ENCODE results near the gene SMTNL2. TPM values are rescaled to one million over a fixed set of nuclear protein-coding genes. Genes with fewer than 3 reads are reported as not detected.

The SMTNL2 gene
- total RNA-seq, 1 donor from 2014 or later, result 22.0 TPM

DNA sequence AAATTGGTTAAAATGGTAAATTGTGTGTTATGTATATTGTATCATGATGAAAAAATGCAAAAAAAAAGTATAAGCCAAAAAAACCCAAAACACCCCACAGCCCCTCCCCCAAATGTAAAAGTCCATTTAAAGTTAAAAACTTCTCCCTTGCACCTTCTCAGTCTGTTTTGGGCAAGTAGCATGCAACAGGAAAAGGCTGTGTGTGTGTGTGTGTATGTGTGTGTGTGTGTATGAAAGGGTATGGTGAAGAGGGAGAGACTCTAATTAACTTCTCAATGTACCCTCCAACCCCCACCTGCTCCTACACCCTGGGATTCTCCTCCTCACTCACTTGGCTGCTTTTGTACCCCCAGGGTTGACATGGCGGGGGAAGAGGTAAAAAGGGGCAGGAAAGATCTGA is 14.7 kb upstream of the SMTNL2 start:
- TF ChIP-seq, protein P1, sequence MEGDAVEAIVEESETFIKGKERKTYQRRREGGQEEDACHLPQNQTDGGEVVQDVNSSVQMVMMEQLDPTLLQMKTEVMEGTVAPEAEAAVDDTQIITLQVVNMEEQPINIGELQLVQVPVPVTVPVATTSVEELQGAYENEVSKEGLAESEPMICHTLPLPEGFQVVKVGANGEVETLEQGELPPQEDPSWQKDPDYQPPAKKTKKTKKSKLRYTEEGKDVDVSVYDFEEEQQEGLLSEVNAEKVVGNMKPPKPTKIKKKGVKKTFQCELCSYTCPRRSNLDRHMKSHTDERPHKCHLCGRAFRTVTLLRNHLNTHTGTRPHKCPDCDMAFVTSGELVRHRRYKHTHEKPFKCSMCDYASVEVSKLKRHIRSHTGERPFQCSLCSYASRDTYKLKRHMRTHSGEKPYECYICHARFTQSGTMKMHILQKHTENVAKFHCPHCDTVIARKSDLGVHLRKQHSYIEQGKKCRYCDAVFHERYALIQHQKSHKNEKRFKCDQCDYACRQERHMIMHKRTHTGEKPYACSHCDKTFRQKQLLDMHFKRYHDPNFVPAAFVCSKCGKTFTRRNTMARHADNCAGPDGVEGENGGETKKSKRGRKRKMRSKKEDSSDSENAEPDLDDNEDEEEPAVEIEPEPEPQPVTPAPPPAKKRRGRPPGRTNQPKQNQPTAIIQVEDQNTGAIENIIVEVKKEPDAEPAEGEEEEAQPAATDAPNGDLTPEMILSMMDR (IDR thresholded peaks at IDR 0.05; ENCODE audit: partially characterized antibody, unreplicated experiment), result no peak
- DNase-seq, result no peak
- Mint-ChIP-seq H3K27ac (ENCODE audit: unreplicated experiment) (no peak overlapping the region), H3K9me3 (ENCODE audit: unreplicated experiment) (no peaks in the 10 kb centered on the region), H3K4me3 (ENCODE audit: unreplicated experiment) (no peak overlapping the region), H3K27me3 (ENCODE audit: unreplicated experiment) (peaks cover 7% of the 10 kb centered on the region), H3K4me1 (ENCODE audit: low read depth, unreplicated experiment) (peaks cover 4% of the 10 kb centered on the region), H3K36me3 (ENCODE audit: unreplicated experiment) (no peaks in the 10 kb centered on the region)

DNA sequence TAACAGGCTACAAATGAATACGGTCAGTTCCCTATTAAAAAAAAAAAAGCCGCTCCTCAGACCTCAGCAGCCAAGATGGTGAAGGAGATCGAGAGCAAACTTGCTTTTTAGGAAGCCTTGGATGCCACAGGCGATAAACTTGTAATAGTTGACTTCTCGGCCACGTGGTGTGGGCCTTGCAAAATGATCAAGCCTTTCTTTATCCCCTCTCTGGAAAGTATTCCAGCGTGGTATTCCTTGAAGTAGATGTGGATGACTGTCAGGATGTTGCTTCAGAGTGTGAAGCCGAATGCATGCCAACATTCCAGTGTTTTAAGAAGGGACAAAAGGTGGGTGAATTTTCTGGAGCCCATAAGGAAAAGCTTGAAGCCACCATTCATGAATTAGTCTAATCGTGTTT is 12.2 kb upstream of the SMTNL2 start:
- H3K27me3 Mint-ChIP-seq (ENCODE audit: unreplicated experiment), result peaks cover 5% of the 10 kb centered on the region
- peaks cover 4% of the 10 kb centered on the region for H3K9me3 Mint-ChIP-seq (ENCODE audit: unreplicated experiment)
- no peak overlapping the region for H3K4me3 Mint-ChIP-seq (ENCODE audit: unreplicated experiment)
- no peak for DNase-seq
- H3K36me3 Mint-ChIP-seq (ENCODE audit: unreplicated experiment), result no peaks in the 10 kb centered on the region
- TF ChIP-seq, protein P1 (IDR thresholded peaks at IDR 0.05; ENCODE audit: partially characterized antibody, unreplicated experiment), result no peak
- peaks cover 14% of the 10 kb centered on the region for H3K4me1 Mint-ChIP-seq (ENCODE audit: low read depth, unreplicated experiment)
- H3K27ac Mint-ChIP-seq (ENCODE audit: unreplicated experiment), result no peak overlapping the region

DNA sequence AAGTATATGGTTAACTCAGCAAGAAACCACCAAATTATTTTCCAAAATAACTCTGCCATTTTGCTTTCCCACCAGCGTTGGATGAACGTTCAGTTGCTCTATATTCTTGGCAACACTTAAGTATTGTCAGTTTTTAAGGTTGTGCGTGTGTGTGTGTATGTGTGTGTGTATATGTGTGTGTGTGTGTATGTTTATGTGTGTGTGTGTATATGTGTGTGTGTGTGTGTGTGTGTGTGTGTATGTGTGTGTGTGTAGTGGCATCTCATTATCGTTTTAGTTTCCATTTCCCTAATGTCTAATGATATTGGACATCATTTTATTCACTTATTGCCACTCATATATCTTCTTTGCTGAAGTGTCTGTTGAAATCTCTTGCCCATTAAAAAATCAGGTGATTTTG is 11.2 kb upstream of the SMTNL2 start:
- Mint-ChIP-seq H3K4me1 (ENCODE audit: low read depth, unreplicated experiment) (peaks cover 16% of the 10 kb centered on the region), H3K36me3 (ENCODE audit: unreplicated experiment) (no peaks in the 10 kb centered on the region), H3K27ac (ENCODE audit: unreplicated experiment) (no peak overlapping the region), H3K27me3 (ENCODE audit: unreplicated experiment) (peaks cover 9% of the 10 kb centered on the region), H3K9me3 (ENCODE audit: unreplicated experiment) (peaks cover 7% of the 10 kb centered on the region), H3K4me3 (ENCODE audit: unreplicated experiment) (no peak overlapping the region)
- no peak for DNase-seq
- TF ChIP-seq, protein P1 (IDR thresholded peaks at IDR 0.05; ENCODE audit: partially characterized antibody, unreplicated experiment), result no peak

DNA sequence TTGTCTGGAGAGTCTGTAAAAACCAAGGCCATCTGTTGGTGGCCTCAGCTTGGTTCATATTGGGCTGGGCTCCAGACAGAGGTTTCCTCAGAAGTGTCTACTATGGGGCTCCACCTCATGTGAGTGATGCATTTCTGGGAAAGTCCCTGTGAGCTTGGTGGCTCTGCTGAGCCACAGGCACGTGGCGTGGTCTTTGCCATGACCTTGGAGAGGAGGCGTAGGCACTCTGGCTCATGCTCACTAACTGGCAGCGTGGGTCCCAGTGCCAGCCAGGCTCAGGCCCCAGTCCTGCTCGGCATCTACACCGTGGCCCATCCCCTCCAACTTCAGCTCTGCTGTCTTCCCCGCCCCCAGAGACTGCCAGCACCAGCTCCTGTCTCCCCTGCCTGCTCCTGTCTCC is 10.7 kb upstream of the SMTNL2 start:
- Mint-ChIP-seq H3K27ac (ENCODE audit: unreplicated experiment) (no peak overlapping the region), H3K4me1 (ENCODE audit: low read depth, unreplicated experiment) (peaks cover 16% of the 10 kb centered on the region), H3K4me3 (ENCODE audit: unreplicated experiment) (no peak overlapping the region), H3K27me3 (ENCODE audit: unreplicated experiment) (peaks cover 9% of the 10 kb centered on the region), H3K9me3 (ENCODE audit: unreplicated experiment) (peaks cover 7% of the 10 kb centered on the region), H3K36me3 (ENCODE audit: unreplicated experiment) (no peaks in the 10 kb centered on the region)
- TF ChIP-seq, protein P1 (IDR thresholded peaks at IDR 0.05; ENCODE audit: partially characterized antibody, unreplicated experiment), result no peak
- DNase-seq, result no peak

DNA sequence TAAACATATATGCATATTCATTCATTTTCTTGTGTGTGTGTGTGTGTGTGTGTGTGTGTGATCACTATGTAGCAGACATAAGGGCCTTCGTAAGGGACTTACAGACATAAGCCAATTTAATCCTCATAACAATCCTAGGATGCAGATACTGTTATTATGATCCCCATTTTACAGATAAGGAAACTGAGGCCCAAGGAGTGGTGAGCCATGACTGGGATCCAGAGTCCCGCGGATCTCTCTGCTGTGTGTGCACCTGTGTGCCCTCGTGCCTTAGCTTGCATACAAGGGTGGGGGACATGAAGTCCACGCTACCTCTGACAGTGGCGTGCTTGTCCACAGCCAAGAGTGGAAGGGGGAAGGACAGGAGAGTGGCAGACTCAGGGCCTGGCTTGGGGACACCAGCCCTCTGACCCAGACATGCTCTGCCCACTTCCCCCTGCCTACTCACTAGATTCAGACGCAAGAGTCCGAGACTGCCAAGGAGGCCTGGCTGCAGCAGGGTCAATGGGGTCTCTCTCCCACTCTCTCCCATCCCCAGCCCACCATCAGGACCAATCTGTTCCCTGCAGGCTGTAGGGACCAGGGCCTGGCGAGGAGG is 9.8 kb upstream of the SMTNL2 start:
- no peak for DNase-seq
- no peak overlapping the region for H3K27ac Mint-ChIP-seq (ENCODE audit: unreplicated experiment)
- TF ChIP-seq, protein P1 (IDR thresholded peaks at IDR 0.05; ENCODE audit: partially characterized antibody, unreplicated experiment), result no peak
- H3K9me3 Mint-ChIP-seq (ENCODE audit: unreplicated experiment), result peaks cover 7% of the 10 kb centered on the region
- no peak overlapping the region for H3K4me3 Mint-ChIP-seq (ENCODE audit: unreplicated experiment)
- peaks cover 14% of the 10 kb centered on the region for H3K4me1 Mint-ChIP-seq (ENCODE audit: low read depth, unreplicated experiment)
- peaks cover 9% of the 10 kb centered on the region for H3K27me3 Mint-ChIP-seq (ENCODE audit: unreplicated experiment)
- no peaks in the 10 kb centered on the region for H3K36me3 Mint-ChIP-seq (ENCODE audit: unreplicated experiment)
